GM19099 (cell line): ENCODE results near the gene SUPT5H.
A peak's percentile ranks its signal among the peaks of the same experiment; 100 is the strongest.

ENCODE experiments used
- POLR2A ChIP-seq: IDR thresholded peaks from 3 replicates; pipeline ENCODE4 v1.6.1; 2011; ENCODE audit warnings: low read depth; ENCODE audit not compliant: insufficient read length; ENCODE audit errors: extremely low read depth

The SUPT5H gene

DNA sequence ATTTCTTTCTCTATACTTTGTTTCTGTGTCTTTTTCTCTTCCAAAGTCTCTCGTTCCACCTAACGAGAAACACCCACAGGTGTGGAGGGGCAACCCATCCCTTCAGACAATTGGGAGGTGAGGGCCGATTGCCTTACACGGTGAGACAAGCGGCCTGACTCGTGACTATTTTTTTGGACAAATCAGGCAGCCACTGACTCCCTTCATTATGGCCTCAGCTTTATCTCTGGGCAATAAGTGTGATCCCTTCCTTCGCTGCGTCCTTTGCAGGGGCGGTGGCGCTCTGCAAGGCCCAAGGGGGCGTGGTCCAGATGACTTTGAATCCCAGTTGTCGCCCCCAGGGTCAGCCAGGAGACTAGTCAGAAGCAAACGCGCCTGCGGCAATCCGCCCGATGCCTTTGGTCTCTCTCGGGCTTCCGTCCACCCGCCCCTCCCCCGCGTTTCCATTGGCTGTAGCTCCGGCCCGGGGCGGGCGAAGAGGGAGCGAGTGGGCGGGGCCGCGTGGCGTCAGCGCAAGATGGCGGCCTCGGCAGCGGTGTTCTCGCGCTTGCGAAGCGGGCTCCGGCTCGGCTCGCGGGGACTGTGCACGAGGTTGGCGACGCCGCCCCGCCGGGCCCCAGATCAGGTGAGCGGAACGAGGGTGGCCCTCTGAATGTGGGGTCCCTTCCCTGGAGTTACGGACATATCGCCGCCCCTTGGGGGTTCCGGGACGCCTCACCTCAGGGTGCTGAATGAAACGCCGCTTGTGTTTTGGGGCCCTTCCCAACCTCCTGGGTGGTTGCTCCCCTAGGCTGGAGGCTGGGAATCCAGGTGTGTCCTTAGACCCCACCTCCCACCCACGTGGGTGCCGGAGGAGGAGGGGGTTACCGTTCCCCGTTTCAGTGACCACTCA lies 35.2 kb downstream of the SUPT5H start, which contains the start of gene TIMM50:
Gene TIMM50 (plus strand): TSS at position 502 of the 892 bp plus-strand sequence. CDS start 16 bp downstream, at position 518.
- peak; percentile 88 for TF ChIP-seq POLR2A

DNA sequence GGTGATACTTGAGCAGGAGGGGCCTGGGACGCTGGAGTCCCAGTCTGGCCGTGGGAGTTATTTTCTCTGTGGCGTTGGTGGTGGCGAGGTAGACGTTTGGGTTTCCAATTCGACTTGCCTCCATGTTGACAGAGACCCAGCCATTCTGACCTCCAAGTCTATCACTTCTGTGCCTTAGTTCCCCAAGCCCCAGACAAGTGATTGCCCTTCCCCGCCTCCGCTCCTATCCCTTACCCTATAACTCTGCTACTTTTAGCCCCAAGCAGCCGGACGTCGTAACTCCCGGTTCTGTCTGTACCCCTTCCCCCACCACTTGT lies 35.8 kb downstream of the SUPT5H start:
- no peak for TF ChIP-seq POLR2A

- no peak for TF ChIP-seq POLR2A
These were observed 36.3 kb downstream of the SUPT5H start for GRCh38 chr19:39481676-39482075.

- TF ChIP-seq POLR2A: no peak
These were observed 37.8 kb downstream of the SUPT5H start for GRCh38 chr19:39483141-39483540.

DNA sequence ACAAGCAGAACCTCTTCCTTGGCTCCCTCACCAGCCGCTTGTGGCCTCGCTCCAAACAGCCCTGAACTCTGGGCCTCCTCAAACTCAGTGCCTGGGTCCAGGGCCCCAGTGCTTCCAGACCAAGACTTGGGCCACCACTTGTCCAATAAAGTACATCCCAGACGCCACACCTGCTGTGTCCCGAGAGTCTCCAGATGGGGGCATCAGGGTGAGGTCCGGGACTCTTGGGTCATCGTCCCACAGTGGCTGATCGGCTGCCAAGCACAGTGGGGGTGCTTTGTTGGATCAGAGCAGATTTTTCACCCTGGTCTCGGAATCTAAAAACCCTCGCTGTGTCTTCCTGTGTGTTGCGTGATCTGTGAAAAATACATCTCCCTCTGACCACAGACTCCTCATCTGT lies 44.4 kb downstream of the SUPT5H start:
- TF ChIP-seq POLR2A: no peak

DNA sequence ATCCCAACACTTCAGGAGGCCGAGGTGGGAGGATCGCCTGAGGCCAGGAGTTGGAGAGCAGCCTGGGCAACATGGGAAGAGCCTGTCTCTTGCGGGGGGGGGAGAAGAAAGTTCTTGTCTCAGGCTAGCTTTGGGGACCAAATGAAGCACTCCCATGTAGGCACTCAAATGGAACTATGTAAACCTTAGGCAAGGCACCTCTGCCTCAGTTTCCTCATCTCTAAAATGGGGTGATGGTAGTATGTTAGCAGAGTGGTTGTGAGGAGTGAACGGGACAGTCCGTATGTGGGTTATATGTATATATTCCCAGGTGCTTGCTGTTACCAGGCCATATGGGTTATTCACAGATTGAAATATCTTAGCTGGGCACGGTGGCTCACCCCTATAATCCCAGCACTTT lies 46.8 kb downstream of the SUPT5H start:
- no peak for TF ChIP-seq POLR2A

DNA sequence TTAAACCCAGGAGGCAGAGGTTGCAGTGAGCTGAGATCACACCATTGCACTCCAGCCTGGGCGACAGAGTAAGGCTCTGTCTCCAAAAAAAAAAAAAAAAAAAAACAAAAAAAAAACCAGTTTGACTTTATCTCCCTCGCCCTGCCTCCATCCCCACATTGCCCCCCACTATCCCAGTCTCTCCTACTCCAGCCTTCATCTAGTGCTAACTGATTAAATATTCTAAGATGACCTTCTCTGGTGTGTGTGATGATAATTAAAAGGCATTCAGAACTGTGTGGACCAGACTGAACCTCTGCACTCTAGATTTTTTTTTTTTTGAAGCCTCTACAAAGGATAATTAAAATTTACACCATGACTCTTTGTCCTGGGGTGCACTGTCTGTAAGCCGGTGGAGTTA lies 47.4 kb downstream of the SUPT5H start:
- no peak for TF ChIP-seq POLR2A

- no peak for TF ChIP-seq POLR2A
These were observed 49.3 kb downstream of the SUPT5H start for GRCh38 chr19:39494661-39495060.

GRCh38 chr19:39496063-39496462 lies 50.7 kb downstream of the SUPT5H start:
- TF ChIP-seq POLR2A: no peak

GRCh38 chr19:39497701-39497995 lies 52.3 kb downstream of the SUPT5H start:
- TF ChIP-seq POLR2A: no peak

GRCh38 chr19:39497996-39498797 lies 52.8 kb downstream of the SUPT5H start:
- TF ChIP-seq POLR2A: no peak

- no peak for TF ChIP-seq POLR2A
These were observed 53.6 kb downstream of the SUPT5H start, which contains the start of gene DLL3 for GRCh38 chr19:39498798-39499642. Gene DLL3, plus strand, starts transcription at chr19:39498947. Its CDS starts 28 bp downstream, at chr19:39498975.

GRCh38 chr19:39499932-39500331 lies 54.5 kb downstream of the SUPT5H start:
- TF ChIP-seq POLR2A: no peak

- no peak for TF ChIP-seq POLR2A
These were observed 55.2 kb downstream of the SUPT5H start for GRCh38 chr19:39500543-39500942.

DNA sequence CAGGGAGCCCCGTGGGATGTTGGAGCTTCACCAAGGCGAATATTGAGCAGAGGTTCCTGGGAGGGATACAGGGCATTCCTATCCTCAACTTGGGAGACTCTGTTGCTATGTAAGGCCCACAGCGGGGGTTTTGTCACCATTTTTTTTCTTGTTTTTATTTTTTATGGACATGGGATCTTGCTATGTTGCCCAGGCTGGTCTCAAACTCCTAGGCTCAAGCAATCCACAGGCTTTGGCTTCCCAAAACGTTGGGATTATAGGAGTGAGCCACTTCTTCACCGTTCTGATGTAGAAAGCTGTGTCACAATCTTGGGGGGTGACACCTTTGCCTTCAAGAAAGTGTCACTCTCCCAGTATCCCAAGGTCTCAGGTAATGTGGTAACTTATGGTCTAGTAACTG lies 56.0 kb downstream of the SUPT5H start:
- no peak for TF ChIP-seq POLR2A
